NAMALWA (cell line): ENCODE data around the gene AUH.
"Not testable (repeated sequence)": the region's sequence is repeated elsewhere in the genome, so short reads cannot be mapped to it uniquely, and the experiment has no call there.

Experiments
- DNase-seq: peaks from one replicate; pipeline ENCODE4 v3.0.0-alpha.2; 2015; ENCODE audit warnings: low spot score

AUH gene

GRCh38 chr9:91379426-91379825 lies 17.7 kb upstream of the AUH start:
- DNase-seq, result no peak

- no peak for DNase-seq
These were observed 17.0 kb upstream of the AUH start for GRCh38 chr9:91378695-91379127.

DNA sequence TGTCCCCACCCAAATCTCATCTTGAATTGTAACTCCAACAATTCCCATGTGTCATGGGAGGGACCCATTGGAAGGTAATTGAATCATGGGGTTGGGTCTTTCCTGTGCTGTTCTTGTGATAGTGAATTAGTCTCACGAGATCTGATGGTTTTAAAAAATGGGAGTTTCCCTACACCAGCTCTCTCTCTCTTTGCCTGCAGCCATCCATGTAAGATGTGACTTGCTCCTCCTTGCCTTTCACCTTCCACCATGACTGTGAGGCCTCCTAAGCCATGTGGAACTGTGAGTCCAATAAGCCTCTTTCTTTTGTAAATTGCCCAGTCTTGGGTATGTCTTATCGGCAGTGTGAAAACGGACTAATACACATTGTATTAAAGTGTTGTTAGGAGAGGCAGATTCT lies 16.3 kb upstream of the AUH start:
- not testable (repeated sequence) for DNase-seq

- DNase-seq, result no peak
These were observed 14.5 kb upstream of the AUH start for GRCh38 chr9:91376239-91376638.

DNA sequence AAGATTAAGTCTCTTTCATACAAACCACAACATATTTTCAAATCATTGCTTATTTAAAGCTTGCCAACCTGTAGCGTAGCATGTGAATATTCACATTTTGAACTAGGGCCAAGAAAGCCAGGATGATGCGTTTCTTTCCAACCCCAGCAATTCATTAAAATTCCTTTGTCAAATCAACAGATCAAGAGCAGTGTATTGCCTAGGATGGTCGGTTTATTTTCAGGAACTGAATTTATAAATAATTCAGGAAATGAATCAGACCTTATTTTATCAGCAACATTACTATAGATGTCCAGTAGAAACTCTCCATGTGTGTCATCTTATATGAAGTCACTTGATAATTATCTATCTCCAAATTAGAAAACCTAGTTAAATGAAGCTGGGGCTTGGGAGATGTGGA lies 13.2 kb upstream of the AUH start:
- no peak for DNase-seq

DNA sequence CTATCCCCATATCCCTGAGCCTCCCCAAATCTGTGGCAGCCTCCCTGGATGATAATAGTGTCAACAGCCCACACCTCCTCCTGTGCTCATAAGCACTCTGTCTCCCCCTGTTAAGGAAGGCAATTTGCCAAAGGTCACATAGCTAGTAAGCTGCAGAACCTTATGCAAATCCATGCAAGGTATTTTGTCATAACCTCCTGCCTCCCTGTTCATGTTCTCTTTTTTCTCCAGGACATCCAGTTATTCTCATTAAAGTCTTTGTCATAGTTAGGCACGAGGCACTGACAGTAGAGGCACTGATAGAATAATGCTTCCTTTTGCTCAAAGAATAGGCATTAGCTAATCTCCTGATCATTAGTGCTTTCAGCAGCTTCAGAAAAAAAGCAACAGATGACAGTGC lies 10.2 kb upstream of the AUH start:
- DNase-seq, result peak; percentile 16

- not testable (repeated sequence) for DNase-seq
These were observed 8.3 kb upstream of the AUH start for GRCh38 chr9:91370006-91370405.

DNA sequence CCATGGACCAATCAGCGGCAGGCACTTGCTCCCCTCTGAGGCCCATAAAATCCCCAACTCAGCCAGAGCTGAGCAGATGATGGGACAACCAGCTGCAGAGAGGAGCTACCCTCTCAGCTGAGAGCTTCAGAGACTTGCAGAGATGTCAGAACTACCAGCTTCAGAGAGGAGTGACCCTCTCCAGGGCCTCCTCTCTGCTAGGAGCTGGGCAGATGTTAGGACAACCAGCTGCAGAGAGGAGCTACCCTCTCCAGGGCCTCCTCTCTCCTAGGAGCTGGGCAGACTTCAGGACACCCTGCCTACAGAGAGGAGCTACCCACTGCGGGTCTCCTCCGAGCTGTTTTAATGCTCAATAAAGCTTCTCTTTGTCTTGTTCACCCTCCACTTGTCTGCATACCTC lies 3.0 kb upstream of the AUH start:
- no peak for DNase-seq

- DNase-seq, result no peak
These were observed 2.3 kb upstream of the AUH start for GRCh38 chr9:91364005-91364404.

DNA sequence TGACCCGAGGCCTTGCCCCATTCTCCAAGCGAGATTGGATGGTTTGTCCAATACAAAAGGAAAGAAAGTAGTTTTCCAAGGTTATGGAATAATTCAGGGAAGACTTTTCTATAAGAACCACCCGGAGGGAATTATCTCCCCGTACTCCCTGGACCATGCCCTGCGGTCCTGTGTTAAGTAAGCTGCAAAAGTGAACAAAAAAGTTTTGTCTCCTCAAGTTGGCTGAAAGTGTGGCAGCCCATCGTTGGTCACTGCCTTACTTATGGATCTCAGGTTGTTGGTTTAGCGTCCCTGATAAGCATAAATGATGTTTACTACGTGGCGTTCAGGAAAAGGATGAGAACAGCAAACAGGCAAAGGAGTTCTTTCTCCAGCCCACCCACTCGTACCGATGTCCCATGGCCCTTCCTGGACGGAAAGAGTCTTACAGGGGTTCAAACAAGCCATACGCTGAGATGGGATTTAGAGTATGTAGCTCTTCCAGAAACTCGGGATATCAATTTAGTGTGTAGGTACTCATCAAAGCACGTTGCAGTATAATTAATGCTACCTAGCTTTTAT lies 413 bp upstream of the AUH start:
- DNase-seq, result no peak

DNA sequence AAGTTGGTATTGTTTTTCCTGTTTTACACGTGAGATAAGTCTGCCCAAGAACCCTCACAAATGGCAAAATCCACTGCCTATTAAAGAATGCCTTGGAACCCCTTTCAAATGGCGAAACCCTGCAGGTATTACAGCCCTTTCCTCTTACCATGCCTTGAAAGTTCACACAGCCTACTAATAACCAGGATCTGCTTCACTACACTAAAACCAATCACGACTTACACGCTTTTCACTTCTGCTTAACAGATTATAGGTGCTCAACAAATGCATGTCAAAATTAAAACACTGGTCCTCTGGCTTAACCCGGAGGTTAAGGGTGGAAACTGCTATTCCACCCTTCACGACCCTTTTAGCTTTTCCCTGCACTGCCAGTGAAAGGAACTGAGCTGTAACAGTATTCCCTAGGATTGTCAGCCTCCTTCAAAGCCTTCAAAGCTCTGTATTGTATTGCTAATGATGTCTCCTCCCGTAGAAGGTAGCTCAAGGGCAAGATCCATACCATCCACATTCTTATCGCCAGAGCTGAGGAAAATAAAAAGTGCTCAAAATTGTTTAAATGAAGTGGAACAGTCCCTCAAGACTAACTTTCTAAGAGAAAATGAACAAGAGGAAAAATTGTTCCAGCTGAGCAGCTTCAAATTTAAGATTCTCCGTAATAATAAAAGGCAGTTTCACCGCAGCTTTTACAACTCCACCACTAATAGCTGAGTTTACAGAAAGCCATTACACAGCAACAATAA lies 997 bp downstream of the AUH start:
- peak; percentile 36 for DNase-seq

DNA sequence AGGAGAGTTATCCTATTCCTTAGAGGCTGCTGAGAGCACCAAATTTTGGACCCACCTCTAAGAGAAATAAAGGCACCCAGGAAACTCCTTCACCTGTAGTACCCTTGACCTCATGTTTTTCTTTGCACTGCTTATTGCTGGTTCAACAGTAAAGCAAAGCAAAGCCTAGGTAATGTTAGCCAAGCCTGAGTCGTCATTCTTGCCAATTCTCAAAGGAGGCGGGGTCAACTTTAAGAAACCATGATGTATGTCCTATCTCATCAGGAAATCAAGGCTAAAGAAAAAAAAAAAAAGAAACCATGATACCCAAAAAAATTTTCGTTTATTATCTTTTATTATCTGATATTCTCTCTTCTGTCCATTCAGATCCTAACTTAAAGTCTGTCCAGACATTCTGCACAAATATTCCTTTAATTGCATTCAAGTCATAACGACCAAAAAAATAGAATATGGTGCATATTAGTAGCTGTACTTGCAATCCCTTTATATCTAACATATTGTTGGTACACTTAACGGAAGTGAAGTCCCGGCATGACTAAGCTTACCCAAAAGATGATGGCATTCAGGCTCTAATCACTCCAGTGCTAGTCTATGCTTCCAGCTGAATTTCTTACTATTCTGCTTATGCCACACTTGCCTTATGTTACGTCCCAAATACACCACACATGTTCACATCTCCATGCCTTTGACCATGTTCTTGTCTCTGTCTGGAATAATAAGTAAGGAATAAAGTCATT lies 1.8 kb downstream of the AUH start:
- DNase-seq, result no peak

DNA sequence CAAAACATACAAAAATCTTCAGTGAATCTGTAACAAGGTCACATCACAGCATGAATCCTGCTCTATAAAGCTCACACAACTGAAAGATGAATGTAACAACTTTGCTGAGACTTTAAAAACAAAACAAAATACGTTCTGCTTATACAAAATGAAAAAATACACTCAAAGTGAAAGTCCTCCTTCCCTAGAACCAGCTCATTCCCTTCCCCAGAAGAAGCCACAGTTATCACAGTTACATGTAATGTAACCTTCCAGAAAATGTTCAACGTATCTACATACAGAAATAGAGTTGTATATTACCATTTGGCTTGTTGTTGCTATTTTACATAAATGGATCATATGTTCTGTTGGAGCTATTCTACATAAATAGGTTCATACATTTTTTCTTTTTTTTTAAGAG lies 2.6 kb downstream of the AUH start:
- no peak for DNase-seq

- DNase-seq, result no peak
These were observed 6.8 kb downstream of the AUH start for GRCh38 chr9:91354881-91355280.

DNA sequence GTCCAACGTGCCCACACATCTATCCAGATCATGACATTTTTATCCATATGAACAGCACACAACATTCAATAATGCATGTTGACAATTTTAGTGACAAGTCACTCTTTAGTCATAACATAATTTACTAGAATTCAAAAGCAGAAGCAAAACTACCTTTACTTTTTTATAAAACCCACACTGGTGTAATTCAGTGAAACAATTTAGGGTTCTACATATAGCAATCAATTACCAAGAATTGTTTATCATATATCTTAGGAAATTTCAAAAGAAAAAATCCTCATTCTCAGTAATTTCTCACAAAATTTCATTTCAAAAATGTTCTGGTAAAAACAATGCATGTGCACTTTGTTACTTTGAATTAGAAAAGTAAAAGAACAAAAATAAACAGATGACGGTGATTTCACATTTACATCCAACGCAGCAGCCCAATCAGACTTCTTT lies 12.6 kb downstream of the AUH start:
- DNase-seq, result no peak

- DNase-seq, result no peak
These were observed 13.4 kb downstream of the AUH start for GRCh38 chr9:91348191-91348807.

GRCh38 chr9:91347377-91347776 lies 14.3 kb downstream of the AUH start:
- DNase-seq, result no peak

- DNase-seq, result no peak
These were observed 15.1 kb downstream of the AUH start for GRCh38 chr9:91346644-91347043.

- no peak for DNase-seq
These were observed 15.7 kb downstream of the AUH start for GRCh38 chr9:91345978-91346377.

GRCh38 chr9:91342575-91342974 lies 19.1 kb downstream of the AUH start:
- no peak for DNase-seq

DNA sequence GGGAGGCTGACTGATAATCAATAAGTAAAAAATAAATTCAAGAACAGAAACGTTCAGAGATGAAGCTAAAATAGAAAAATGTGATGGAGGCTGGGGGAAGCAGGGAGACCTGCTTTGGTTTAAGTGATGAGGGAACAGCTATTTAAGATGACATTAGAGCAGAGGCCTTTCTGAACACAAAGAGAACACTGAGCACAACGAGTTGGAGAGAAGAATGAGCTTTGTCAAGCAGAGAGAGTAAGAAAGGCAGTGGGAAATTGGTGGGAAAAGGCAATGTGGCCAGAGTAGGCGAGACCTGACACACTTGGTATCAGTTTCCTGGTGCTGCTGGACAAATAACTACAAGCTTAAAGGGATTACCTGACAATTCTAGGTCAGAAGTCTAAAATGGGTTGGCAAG lies 20.0 kb downstream of the AUH start:
- DNase-seq, result no peak

- no peak for DNase-seq
These were observed 20.4 kb downstream of the AUH start for GRCh38 chr9:91341258-91341746.
